Motor neuron (in vitro differentiated cells): Measurements from ENCODE around the gene DRD4. TPM values are rescaled to one million over a fixed set of nuclear protein-coding genes. Genes with fewer than 3 reads are reported as not detected.
"Not testable (repeated sequence)": the region's sequence is repeated elsewhere in the genome, so short reads cannot be mapped to it uniquely, and the experiment has no call there.

ENCODE experiments used
- ATAC-seq, 8 experiments: fragments of 200-7000 bp; cut with Tn5 transposase; replicated peaks in 6 of 8; 2 replicates each; pipeline ENCODE4 v1.8.0; 2021; ENCODE audit warnings: mild to moderate bottlenecking in 8 of 8, moderate library complexity in 8 of 8
- H3K27ac ChIP-seq, 2 donors: fragments of 250-450 bp; sonication (Bioruptor Pico); 2 replicates each; pipeline ENCODE4 v1.9.0; 2021; ENCODE audit warnings: antibody characterized with exemption in 2 of 2, mild to moderate bottlenecking in 2 of 2, moderate library complexity in 1 of 2
- H3K4me1 ChIP-seq, 2 donors: fragments of 250-450 bp; sonication (Bioruptor Pico); replicated peaks in 1 of 2; 2 replicates each; pipeline ENCODE4 v1.6.1; 2021; ENCODE audit warnings: antibody characterized with exemption in 2 of 2, mild to moderate bottlenecking in 2 of 2, moderate library complexity in 1 of 2
- H3K4me3 ChIP-seq, 5 donors: fragments of 250-450 bp; sonication (Bioruptor Pico); 2 replicates each; pipeline ENCODE4 v1.9.0; 2021; ENCODE audit warnings: antibody characterized with exemption in 5 of 5, mild to moderate bottlenecking in 5 of 5, moderate library complexity in 4 of 5
- WGBS, 10 experiments: fragments of 450-650 bp; shearing (Covaris generic); methylation state at CpG; one replicate each; pipeline ENCODE4 v1.0.0; 2022; 5-methylcytosine and 5-hydroxymethylcytosine counted together
- in situ Hi-C, 9 experiments: fragments of 400-800 bp; cut with MboI; loops; one replicate each; pipeline ENCODE4 v1.15.0; 2021; ENCODE audit warnings: low sequenced_read_pairs in 9 of 9, low pct_unique_long_range_greater_than_20kb in 2 of 9; ENCODE audit not compliant: unreplicated experiment in 9 of 9
- total RNA-seq, 8 experiments: library from RNA; unstranded; fragments of 300-600 nt; gene quantifications; 2 replicates each; pipeline versions ENCODE4 v1.2.3 to v1.2.4, GENCODE V29; 2022

The DRD4 gene
- total RNA-seq, 8 experiments from 2014 or later = 0.22 to 1.8 (median 0.93) TPM; not detected in 3

DNA sequence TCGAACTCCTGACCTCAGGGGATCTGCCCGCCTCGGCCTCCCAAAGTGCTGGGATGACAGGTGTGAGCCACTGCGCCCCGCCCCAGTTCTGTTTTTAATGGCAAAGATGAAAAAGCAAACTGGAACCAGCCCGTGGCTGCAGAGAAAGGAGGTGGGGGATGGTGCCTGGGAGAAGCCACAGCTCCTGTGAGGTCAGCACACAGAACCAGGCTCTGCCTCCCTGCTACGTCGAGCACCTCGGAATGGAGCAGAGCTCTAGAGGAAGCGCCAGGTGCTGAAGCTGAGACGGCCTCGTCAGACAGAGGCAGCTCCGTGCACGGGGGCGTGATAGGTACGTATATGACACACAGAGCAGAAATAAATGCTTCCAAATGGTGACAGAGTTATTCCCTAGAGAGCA, 8.5 kb downstream of the DRD4 start:
- H3K4me3 ChIP-seq = no peak overlapping the region
- in situ Hi-C loops = no loop called here
- H3K4me1 ChIP-seq = no peaks in the 10 kb centered on the region
- ATAC-seq = no peak
- H3K27ac ChIP-seq = no peak overlapping the region
- 80 to 100% (median 89%) methylated on average over 1 to 14 of the region's 16 CpGs; no CpG with 5 or more reads in 4 of the 10 experiments for WGBS, 10 experiments

GRCh38 chr11:646214-646613, 9.1 kb downstream of the DRD4 start:
- H3K4me1 ChIP-seq = no peaks in the 10 kb centered on the region
- WGBS, 10 experiments = 77 to 96% (median 90%) methylated on average over 2 to 9 of the region's 14 CpGs; no CpG with 5 or more reads in 5 of the 10 experiments
- H3K4me3 ChIP-seq = no peak overlapping the region
- no peak for ATAC-seq
- no peak overlapping the region for H3K27ac ChIP-seq
- in situ Hi-C loops = no loop called here

DNA sequence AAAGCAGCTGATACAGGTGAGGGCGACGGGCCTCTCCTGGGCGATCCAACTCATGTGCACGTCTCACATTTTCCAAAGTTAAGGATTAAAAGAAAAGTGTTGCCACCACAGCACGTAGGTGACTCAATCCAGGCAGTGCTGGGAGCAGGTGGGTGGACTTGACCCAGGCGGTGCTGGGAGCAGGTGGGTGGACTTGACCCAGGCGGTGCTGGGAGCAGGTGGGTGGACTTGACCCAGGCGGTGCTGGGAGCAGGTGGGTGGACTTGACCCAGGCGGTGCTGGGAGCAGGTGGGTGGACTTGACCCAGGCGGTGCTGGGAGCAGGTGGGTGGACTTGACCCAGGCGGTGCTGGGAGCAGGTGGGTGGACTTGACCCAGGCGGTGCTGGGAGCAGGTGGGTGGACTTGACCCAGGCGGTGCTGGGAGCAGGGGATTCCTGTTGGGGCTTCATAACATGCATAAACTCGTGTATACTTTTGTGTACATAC, 10.6 kb downstream of the DRD4 start:
- 40 to 100% (median 100%) methylated on average over 1 to 4 of the region's 14 CpGs; no CpG with 5 or more reads in 5 of the 10 experiments for WGBS, 10 experiments
- not testable (repeated sequence) for ATAC-seq, H3K4me3 ChIP-seq

GRCh38 chr11:650482-650881, 13.4 kb downstream of the DRD4 start:
- no peak for ATAC-seq
- in situ Hi-C loops = no loop called here
- Histone ChIP-seq H3K27ac (no peak overlapping the region), H3K4me1 (no peaks in the 10 kb centered on the region), H3K4me3 (no peak overlapping the region)
- WGBS, 10 experiments = 40 to 100% (median 93%) methylated on average over 1 to 10 of the region's 10 CpGs; no CpG with 5 or more reads in 2 of the 10 experiments

More for the DNA sequence above, 10.6 kb downstream of the DRD4 start:
- H3K4me1 ChIP-seq, in situ Hi-C loops, H3K27ac ChIP-seq: not testable (repeated sequence)

- ATAC-seq, in situ Hi-C loops: not testable (repeated sequence)
- WGBS, 10 experiments = 80 to 90% (median 80%) methylated on average over 1 to 7 of the region's 14 CpGs; no CpG with 5 or more reads in 5 of the 10 experiments
These were observed 16.1 kb downstream of the DRD4 start for GRCh38 chr11:653136-653535.

GRCh38 chr11:653837-654236, 16.8 kb downstream of the DRD4 start:
- in situ Hi-C loops = no loop called here
- WGBS, 10 experiments = 20 to 100% (median 80%) methylated on average over 1 to 2 of the region's 15 CpGs; no CpG with 5 or more reads in 7 of the 10 experiments
- Histone ChIP-seq H3K4me3 (no peak overlapping the region), H3K4me1 (no peaks in the 10 kb centered on the region), H3K27ac (no peak overlapping the region)
- ATAC-seq = no peak

More at GRCh38 chr11:653136-653535, 16.1 kb downstream of the DRD4 start:
- H3K27ac ChIP-seq, H3K4me1 ChIP-seq, H3K4me3 ChIP-seq: not testable (repeated sequence)

GRCh38 chr11:654444-654843, 17.4 kb downstream of the DRD4 start:
- H3K4me1 ChIP-seq, H3K4me3 ChIP-seq, in situ Hi-C loops, H3K27ac ChIP-seq, ATAC-seq: not testable (repeated sequence)
- WGBS, 10 experiments = 80 to 100% (median 95%) methylated on average over 1 to 7 of the region's 12 CpGs; no CpG with 5 or more reads in 3 of the 10 experiments

- no peak for ATAC-seq
- WGBS, 10 experiments = 80 to 100% (median 96%) methylated on average over 1 to 16 of the region's 30 CpGs; no CpG with 5 or more reads in 4 of the 10 experiments
- Histone ChIP-seq H3K4me3 (no peak overlapping the region), H3K27ac (no peak overlapping the region), H3K4me1 (no peaks in the 10 kb centered on the region)
- in situ Hi-C loops = no loop called here
These were observed 18.1 kb downstream of the DRD4 start for GRCh38 chr11:655036-655726.

- Histone ChIP-seq H3K27ac (no peak overlapping the region), H3K4me3 (no peak overlapping the region), H3K4me1 (no peaks in the 10 kb centered on the region)
- no peak for ATAC-seq
- WGBS, 10 experiments = 74 to 100% (median 90%) methylated on average over 1 to 8 of the region's 14 CpGs; no CpG with 5 or more reads in 3 of the 10 experiments
- in situ Hi-C loops = no loop called here
These were observed 19.4 kb downstream of the DRD4 start for GRCh38 chr11:656426-656825.

GRCh38 chr11:656866-657265, 19.8 kb downstream of the DRD4 start:
- WGBS, 10 experiments = 60 to 100% (median 93%) methylated on average over 1 to 6 of the region's 7 CpGs; no CpG with 5 or more reads in 5 of the 10 experiments
- in situ Hi-C loops = no loop called here
- no peak for ATAC-seq
- H3K4me1 ChIP-seq = no peaks in the 10 kb centered on the region
- H3K27ac ChIP-seq = no peak overlapping the region
- no peak overlapping the region for H3K4me3 ChIP-seq

DNA sequence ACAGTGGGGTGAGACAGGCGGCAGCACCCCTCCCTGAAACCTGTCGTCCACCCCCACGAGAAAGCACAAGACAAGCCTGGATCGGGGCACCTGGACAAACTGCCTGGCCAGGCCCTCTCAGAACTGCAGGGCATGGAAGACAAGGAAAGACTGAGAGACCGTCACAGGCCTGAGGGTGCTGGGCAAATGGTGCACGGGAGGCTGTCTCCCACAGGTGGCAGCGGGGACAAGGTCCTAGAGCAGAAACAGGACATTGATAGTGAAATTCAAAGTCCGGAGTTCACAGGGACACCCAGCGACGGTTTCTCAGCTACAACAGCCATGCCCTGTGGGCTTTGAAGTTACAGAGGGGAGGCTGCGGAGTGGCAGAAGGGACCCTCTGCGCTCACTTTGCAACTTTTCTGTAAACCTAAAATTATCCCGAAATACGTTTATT, 20.6 kb downstream of the DRD4 start:
- H3K27ac ChIP-seq = no peak overlapping the region
- no peak overlapping the region for H3K4me3 ChIP-seq
- in situ Hi-C loops = no loop called here
- no peaks in the 10 kb centered on the region for H3K4me1 ChIP-seq
- 90 to 100% (median 100%) methylated on average over 1 to 6 of the region's 14 CpGs; no CpG with 5 or more reads in 2 of the 10 experiments for WGBS, 10 experiments
- ATAC-seq = no peak

DNA sequence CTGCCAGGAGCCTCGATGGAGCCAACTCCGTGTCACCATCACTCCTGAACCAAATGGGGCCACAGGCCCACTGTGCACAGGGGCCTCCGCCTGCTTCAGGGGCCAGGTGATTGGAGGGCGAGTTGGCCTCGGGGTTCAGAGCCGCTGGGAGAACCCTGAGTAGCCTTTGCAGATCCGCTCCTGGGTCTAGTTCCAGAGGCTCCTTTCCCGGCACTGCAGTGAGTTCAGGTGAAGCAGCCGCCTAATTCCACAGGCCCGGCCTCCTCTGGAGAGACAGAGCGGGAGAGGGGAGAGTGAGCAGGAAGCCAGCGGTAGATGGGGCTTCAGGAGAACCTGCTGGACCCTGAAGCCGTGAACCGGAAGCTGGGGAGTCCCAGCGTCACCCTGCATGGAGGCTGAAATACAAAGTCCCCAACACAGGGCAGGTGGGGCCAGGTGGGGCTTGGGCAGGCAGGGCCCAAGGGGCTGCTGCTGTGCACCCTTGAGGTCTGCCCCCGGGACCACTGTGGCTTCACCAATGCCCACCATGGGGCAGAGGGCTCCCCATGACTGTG, 22.5 kb downstream of the DRD4 start:
- Histone ChIP-seq H3K27ac (no peak overlapping the region), H3K4me3 (no peak overlapping the region), H3K4me1 (no peaks in the 10 kb centered on the region)
- in situ Hi-C loops = no loop called here
- 82 to 100% (median 99%) methylated on average over 1 to 12 of the region's 16 CpGs; no CpG with 5 or more reads in 4 of the 10 experiments for WGBS, 10 experiments
- ATAC-seq = no peak

GRCh38 chr11:660281-660680, 23.2 kb downstream of the DRD4 start:
- Histone ChIP-seq H3K4me3 (no peak overlapping the region), H3K27ac (no peak overlapping the region), H3K4me1 (no peaks in the 10 kb centered on the region)
- in situ Hi-C loops = no loop called here
- no peak for ATAC-seq
- WGBS, 10 experiments = 80 to 100% (median 82%) methylated on average over 1 to 6 of the region's 19 CpGs; no CpG with 5 or more reads in 7 of the 10 experiments
